Measurements from ENCODE around the gene HEATR9.
A peak's percentile ranks its signal among the peaks of the same experiment; 100 is the strongest.
"Not testable (repeated sequence)": the region's sequence is repeated elsewhere in the genome, so short reads cannot be mapped to it uniquely, and the experiment has no call there.

HEATR9 gene, protein sequence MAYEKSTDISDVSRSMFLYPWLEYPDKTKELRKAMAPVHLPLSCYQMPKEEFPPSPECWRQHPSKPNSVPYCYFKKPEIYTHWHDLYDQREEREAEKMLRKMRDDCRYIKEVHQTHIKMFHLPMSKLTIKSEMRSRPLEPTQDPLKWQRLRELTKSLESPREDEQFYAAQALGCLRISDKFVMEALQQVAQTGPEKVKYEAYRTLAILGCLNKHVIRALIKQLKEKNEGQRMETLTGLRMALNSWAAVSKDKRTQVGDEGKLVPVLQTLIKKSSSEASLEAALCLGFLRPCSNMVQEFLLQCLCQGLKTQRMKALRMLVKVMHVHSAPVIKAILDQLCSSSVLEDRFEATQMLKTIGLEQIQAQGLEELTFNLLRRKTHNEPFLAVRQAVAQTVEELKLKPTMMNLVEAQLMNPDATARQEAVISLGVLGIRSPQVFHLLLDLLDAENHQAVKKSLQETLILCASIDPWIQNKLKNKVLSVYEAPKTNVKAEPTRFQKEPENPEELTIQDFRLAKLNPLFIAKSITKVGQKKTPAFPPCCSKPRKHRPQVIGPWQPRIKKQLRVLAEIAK

GRCh38 chr17:35868737-35869136, at the start of gene HEATR9:
Gene HEATR9 (minus strand): TSS chr17:35868891. CDS start chr17:35868742, 149 bp downstream.
- no peak for DNase-seq

GRCh38 chr17:35917519-35918213, 49.0 kb upstream of the HEATR9 start:
- DNase-seq: no peak

DNA sequence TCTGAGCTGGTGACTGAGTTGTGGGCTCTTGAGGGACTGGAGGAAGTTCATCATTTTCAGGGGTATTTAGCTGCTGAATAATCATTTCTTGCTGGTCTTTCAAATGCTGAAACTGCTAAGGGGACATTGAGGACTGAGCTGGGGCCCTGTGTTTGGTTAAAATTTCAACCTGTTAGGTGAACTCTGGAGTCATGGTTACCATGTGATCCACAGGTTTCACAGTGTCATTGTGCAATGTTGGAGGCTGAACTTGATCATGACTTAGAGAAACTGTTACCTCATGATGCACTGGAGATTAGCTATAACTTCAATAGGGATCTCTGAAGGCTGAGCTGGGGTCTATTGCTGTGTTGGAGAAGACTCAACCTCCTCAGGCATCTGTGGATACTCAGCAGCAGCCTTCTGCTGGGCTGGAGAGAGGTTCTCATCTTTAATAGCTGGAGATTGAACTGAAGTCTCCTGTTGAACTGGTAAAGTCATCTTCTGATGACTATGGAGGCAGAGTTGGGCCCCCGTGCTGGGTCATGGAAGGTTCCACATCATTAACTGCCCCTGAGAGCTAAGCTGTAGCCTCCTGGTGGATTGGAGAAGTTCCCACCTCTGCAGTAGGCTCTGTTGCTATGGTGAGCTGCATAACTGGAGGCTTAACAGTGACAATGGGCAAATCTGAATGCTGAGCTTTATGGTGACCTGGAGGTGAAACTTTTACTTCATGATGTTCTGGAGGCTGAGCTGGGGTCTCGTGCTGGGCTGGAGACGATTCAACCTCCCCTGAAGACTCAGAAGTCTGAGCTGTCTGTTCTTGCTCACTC, 46.7 kb upstream of the HEATR9 start:
- DNase-seq: no peak

GRCh38 chr17:35914354-35914753, 45.7 kb upstream of the HEATR9 start:
- no peak for DNase-seq

GRCh38 chr17:35913609-35914008, 44.9 kb upstream of the HEATR9 start:
- DNase-seq: no peak

DNA sequence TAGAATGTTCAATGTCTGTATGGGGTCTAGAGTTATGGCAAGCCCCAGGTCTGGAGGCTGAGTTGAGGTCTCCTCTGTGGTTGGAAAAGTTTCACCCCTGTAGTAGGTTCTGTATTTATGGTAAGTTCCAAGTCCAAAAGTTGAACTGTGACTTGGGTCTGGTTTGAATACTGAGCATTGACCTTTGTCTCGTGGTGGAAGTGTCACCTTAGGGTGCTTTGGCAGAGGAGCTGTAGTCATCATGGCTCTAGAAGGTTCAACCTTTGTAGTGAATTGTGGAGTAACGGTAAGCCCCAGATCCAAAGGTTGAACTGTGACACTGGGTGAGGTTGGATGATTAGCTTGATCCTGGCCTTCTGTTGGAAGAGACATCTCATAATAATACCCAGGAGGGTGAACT, 44.3 kb upstream of the HEATR9 start:
- DNase-seq: no peak

DNA sequence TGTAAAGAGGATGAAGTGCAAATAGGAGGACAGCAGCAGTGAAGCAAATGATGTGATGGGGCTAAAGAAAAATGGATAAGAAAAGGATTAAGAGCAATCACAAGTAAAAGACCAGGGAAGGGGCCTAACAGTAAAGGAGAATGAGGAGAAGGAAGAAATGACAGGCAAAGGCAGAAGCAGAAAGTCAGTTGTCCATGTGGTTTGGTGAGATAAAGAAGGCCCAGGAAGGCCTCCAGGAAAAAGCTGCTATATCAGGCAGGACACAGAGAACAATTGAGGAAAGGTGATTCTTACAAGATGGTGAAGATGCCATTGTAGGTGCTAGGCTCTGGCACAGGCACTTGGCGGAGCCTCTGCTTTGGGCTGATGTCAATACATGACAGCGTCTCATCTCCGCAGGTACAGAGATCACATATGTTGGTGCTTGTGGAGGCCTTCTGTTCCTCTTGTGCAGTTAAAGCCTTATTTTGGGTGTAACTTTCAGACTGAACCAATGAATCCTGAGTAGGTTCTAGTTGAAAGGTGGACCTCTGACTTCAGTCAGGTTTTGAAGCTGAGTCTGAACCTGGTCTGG, 43.7 kb upstream of the HEATR9 start:
- no peak for DNase-seq

DNA sequence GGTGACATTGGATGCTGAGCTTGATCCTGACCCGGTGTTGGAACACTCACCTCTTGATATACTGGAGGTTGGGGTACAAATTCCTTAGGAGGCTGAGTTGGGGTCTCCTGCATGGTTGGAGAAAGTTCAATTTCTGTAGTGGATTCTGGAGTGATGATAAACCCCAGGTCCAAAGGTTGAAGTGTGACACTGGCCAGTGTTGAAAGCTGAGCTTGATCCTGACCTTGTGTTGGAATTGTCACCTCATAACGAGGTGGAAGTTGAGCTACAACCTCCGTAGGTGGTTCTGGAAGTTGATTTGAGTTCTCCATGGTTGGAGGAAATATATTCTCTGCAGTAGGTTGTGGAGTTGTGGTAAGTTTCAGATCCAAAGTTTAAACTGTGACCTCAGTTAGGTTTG, 40.7 kb upstream of the HEATR9 start:
- DNase-seq: no peak

GRCh38 chr17:35907691-35908090, 39.0 kb upstream of the HEATR9 start:
- DNase-seq: no peak

DNA sequence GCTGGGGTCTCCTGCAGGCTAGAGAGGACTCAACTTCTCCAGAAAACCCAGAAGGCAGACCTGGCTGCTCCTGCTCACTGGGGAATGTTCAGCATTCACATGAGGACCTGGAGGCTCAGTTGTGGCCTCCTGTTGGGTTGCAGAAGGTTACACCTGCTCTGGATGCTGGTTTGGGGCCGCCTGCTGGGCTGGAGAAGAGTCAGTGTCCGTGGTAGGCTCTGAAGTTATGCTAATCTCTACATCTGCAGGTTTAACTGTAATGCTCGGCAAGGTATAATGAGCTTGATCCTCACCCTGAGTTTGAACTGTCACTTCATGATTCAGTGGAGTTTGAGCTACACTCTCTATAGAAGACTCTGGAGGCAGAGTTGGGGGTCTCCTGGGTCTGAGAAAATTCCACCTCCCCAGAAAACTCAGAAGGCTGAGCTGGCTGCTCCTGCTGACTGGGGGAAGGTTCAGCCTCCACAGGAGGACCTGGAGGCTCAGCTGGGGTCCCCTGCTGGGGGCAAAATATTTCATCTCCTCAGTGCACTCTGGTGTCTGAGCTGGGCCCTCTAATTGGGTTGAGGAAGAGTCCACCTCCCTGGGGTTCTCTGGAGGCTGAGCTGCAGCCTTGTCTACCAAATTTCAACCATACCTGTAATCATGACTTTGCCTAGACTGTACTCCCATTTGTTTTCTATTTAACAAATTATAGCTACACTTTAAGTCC, 38.4 kb upstream of the HEATR9 start:
- no peak for DNase-seq

- no peak for DNase-seq
Measured at GRCh38 chr17:35906191-35906925, 37.7 kb upstream of the HEATR9 start.

DNA sequence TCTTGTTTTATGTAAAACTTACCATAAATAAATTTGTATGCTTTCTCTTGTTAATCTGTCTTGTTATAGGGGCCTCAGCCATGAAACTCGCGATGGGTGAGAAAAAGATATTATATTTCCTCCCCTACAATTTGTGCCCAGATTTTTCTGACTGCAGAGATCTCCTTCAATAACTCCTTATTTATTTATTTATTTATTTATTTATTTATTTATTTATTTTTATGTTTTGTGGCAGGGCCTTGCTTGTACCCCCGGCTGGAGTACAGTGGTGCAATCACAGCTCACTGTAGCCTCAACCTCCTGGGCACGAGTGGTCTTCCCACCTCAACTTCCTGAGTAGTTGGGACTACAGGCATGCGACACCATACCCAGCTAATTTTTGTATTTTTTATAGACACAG, 34.8 kb upstream of the HEATR9 start:
- no peak for DNase-seq

DNA sequence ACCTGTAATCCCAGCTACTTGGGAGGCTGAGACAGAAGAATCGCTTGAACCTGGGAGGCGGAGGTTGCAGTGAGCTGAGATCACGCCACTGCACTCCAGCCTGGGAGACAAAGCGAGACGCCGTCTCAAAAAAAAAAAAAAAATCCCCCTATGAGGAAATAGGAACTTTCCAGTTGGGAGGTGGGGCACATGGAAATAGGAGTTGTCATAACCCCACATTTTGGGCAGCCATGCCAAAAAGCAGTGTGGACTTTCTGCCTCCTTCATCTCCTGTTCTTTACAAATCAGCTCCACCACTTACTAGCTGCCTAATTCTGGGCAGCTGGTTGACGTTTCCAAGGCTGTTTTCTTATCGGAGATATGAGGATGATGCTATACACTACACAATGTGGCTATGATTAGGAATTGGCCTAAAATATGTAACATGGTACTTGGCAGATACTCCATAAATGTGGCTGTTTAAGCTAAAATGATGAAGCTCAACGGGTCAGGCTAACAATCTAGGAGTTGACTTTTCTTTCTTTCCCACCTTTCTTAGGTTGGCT, 33.0 kb upstream of the HEATR9 start:
- DNase-seq: no peak

GRCh38 chr17:35900708-35901480, 32.2 kb upstream of the HEATR9 start:
- DNase-seq: no peak

GRCh38 chr17:35900280-35900679, 31.6 kb upstream of the HEATR9 start:
- no peak for DNase-seq

- peak; percentile 88 for DNase-seq
Measured at GRCh38 chr17:35898283-35899070, 29.8 kb upstream of the HEATR9 start.

DNA sequence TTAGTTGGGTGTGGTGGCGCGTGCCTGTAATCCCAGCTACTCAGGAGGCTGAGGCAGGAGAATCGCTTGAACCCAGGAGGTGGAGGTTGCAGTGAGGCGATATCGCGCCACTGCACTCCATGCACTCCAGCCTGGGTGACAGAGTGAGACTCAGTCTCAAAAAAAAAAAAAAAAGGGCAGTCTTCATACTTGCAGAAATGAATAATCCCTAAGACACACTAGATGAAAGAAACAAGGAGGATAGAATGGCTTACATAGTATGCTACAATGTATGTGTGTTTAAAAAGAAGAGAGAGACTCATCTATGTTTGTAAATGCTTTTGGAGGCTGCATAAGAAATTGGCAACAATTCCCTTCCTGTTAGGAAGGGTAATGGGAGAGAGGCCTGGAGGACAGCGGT, 29.1 kb upstream of the HEATR9 start:
- not testable (repeated sequence) for DNase-seq

DNA sequence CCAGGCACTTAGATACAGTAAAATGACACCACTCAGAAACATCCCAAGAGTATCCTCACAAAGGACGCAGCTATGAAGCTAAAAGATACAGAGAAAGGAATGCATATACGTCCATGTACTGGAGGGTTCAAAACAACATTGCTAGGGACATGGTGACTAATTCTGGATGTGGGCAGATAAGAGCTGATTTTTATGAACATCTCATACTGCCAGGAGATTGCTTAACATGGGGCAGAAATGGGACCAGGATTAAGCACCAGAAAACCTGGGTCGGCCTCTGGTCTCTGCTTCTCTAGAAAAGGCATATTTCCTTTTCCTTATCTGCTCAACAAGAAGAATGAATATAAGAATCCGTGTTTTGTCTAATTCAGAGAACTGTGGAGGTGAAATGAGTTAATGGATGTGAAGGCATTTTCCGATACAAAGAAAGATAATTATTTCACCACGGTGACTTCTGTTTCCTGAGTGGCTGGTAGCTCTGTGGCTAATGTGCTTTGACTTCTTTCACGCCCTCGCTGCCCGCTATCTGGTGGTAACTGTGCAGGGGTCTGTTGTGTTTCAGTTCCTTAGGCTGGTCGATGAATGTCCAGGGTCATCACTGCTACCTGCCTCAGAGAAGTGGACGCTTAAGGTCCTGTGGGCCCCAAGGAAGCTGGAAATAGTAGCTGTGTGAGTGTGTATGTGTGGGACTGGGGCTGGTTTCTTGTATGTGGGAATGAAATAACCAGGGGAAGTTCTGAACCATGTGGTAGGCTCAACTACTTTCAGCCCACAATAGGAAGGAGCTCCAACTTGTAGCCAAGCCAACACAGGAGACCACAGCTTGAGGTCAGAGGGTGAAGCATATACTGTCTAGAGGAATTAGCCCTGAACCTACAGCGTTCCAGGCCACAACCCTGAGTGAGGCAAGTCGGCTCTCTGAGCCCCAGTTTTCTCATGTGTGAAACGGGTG, 27.2 kb upstream of the HEATR9 start:
- no peak for DNase-seq
